ENCODE results near the gene LRCOL1.

LRCOL1 gene

DNA sequence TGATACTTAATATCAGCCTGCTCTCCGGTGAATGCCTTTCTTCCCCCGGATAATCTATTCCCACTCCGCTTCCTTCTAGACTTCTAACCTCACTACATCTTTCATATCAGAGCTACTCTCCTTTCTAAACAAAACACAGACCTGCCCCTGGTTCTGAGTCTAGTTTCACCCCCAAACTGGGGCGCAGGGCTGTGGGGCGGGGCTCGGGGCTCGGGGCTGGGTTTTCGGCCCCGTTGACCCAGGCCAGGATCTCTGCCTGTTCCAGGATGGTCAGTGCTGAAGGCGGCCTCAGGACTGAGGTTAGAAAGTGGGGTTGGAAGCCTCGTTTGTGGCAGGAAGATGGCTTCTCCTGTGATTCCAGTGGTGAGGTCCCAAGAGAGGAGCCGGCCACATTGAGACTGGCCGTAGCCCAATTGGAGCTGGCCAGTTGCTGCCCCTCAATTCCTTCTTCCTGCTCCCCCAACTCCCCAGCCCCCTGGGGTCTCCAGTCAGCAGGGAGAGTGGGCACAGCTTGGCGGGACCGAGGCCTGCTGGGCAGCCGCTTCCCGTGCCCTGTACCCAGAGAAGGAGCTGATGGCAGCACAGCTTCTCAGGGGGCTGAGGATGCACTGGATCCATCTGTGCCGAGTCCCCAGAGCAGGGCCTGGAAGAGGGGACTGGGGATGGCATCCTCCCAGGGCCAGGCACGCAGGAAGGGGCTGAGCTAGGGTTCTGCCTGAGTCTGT is 52.9 kb downstream of the LRCOL1 start:
- TF ChIP-seq YY1 (tag by site-specific recombination; IDR thresholded peaks at IDR 0.05) (no peak), ZIC2 (tag by site-specific recombination; IDR thresholded peaks at IDR 0.05) (no peak)
- ChIA-PET POLR2A (no interaction called here), CTCF (no interaction called here)
- H3K9me3 ChIP-seq (ENCODE audit: control insufficient read depth, insufficient read depth, low read depth, low read length) = no peaks in the 10 kb centered on the region
- no peak overlapping the region for H3K4me3 ChIP-seq (ENCODE audit: low read depth, low read length)
- H3K4me1 ChIP-seq (ENCODE audit: control insufficient read depth, insufficient read depth, low read length) = peaks cover 4% of the 10 kb centered on the region
- H3K36me3 ChIP-seq (ENCODE audit: control insufficient read depth in 2 of 2, insufficient read depth in 1 of 2, low read length in 2 of 2) = no peaks in the 10 kb centered on the region
- H3K27ac ChIP-seq (ENCODE audit: extremely low read depth, low read depth, low read length) = no peak overlapping the region

DNA sequence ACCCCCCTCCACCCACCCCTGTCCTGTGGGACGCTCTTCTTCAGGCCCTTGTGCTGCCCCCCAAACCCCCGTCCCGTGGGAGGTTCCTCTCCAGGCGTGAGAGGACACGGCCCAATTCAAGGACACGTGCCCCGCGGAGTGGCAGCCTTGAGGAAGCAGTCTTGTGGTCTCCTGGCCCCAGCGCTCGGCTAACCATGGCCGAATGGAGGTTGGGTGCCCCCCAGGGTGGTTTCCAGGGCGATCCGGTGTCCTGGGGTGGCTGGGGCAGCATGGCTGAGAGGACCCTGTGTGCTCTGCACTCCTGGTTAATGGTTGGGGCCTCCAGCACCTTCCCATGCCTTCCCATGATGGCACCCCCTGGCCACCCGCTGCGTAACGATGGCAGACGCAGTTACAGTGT is 53.6 kb downstream of the LRCOL1 start:
- H3K4me1 ChIP-seq (ENCODE audit: control insufficient read depth, insufficient read depth, low read length) = peaks cover 4% of the 10 kb centered on the region
- H3K27ac ChIP-seq (ENCODE audit: extremely low read depth, low read depth, low read length) = no peak overlapping the region
- no peak overlapping the region for H3K4me3 ChIP-seq (ENCODE audit: low read depth, low read length)
- H3K36me3 ChIP-seq (ENCODE audit: control insufficient read depth in 2 of 2, insufficient read depth in 1 of 2, low read length in 2 of 2) = no peaks in the 10 kb centered on the region
- TF ChIP-seq FEZF1 (tag by site-specific recombination; IDR thresholded peaks at IDR 0.05) = no peak
- TF ChIP-seq ZNF366 (tag by site-specific recombination; conservative IDR thresholded peaks at IDR 0.05) = no peak
- TF ChIP-seq ZNF596 (tag by site-specific recombination; IDR thresholded peaks at IDR 0.05) = no peak
- no peak for TF ChIP-seq ZNF174 (tag by site-specific recombination; IDR thresholded peaks at IDR 0.05)
- no peak for TF ChIP-seq ZNF843 (tag by site-specific recombination; IDR thresholded peaks at IDR 0.05)
- TF ChIP-seq, protein P1, sequence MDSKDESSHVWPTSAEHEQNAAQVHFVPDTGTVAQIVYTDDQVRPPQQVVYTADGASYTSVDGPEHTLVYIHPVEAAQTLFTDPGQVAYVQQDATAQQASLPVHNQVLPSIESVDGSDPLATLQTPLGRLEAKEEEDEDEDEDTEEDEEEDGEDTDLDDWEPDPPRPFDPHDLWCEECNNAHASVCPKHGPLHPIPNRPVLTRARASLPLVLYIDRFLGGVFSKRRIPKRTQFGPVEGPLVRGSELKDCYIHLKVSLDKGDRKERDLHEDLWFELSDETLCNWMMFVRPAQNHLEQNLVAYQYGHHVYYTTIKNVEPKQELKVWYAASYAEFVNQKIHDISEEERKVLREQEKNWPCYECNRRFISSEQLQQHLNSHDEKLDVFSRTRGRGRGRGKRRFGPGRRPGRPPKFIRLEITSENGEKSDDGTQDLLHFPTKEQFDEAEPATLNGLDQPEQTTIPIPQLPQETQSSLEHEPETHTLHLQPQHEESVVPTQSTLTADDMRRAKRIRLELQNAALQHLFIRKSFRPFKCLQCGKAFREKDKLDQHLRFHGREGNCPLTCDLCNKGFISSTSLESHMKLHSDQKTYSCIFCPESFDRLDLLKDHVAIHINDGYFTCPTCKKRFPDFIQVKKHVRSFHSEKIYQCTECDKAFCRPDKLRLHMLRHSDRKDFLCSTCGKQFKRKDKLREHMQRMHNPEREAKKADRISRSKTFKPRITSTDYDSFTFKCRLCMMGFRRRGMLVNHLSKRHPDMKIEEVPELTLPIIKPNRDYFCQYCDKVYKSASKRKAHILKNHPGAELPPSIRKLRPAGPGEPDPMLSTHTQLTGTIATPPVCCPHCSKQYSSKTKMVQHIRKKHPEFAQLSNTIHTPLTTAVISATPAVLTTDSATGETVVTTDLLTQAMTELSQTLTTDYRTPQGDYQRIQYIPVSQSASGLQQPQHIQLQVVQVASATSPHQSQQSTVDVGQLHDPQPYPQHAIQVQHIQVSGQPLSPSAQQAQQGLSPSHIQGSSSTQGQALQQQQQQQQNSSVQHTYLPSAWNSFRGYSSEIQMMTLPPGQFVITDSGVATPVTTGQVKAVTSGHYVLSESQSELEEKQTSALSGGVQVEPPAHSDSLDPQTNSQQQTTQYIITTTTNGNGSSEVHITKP (tag by site-specific recombination; IDR thresholded peaks at IDR 0.05) = no peak
- TF ChIP-seq, protein P2, sequence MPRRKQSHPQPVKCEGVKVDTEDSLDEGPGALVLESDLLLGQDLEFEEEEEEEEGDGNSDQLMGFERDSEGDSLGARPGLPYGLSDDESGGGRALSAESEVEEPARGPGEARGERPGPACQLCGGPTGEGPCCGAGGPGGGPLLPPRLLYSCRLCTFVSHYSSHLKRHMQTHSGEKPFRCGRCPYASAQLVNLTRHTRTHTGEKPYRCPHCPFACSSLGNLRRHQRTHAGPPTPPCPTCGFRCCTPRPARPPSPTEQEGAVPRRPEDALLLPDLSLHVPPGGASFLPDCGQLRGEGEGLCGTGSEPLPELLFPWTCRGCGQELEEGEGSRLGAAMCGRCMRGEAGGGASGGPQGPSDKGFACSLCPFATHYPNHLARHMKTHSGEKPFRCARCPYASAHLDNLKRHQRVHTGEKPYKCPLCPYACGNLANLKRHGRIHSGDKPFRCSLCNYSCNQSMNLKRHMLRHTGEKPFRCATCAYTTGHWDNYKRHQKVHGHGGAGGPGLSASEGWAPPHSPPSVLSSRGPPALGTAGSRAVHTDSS (tag by site-specific recombination; IDR thresholded peaks at IDR 0.05) = no peak
- no peak for TF ChIP-seq ZNF768 (tag by site-specific recombination; IDR thresholded peaks at IDR 0.05)
- TF ChIP-seq, protein P3, sequence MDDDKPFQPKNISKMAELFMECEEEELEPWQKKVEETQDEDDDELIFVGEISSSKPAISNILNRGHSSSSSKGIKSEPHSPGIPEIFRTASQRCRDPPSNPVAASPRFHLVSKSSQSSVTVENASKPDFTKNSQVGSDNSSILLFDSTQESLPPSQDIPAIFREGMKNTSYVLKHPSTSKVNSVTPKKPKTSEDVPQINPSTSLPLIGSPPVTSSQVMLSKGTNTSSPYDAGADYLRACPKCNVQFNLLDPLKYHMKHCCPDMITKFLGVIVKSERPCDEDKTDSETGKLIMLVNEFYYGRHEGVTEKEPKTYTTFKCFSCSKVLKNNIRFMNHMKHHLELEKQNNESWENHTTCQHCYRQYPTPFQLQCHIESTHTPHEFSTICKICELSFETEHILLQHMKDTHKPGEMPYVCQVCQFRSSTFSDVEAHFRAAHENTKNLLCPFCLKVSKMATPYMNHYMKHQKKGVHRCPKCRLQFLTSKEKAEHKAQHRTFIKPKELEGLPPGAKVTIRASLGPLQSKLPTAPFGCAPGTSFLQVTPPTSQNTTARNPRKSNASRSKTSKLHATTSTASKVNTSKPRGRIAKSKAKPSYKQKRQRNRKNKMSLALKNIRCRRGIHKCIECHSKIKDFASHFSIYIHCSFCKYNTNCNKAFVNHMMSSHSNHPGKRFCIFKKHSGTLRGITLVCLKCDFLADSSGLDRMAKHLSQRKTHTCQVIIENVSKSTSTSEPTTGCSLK (tag by site-specific recombination; IDR thresholded peaks at IDR 0.05) = no peak
- no peak for TF ChIP-seq GLIS1 (tag by site-specific recombination; IDR thresholded peaks at IDR 0.05)
- no peak for TF ChIP-seq ZNF677 (tag by site-specific recombination; IDR thresholded peaks at IDR 0.05)
- no peak for TF ChIP-seq ZNF157 (tag by site-specific recombination; IDR thresholded peaks at IDR 0.05)
- no peak for TF ChIP-seq ZBTB21 (tag by site-specific recombination; IDR thresholded peaks at IDR 0.05)
- TF ChIP-seq ZBTB8A (tag by site-specific recombination; IDR thresholded peaks at IDR 0.05) = no peak
- TF ChIP-seq ZFP3 (tag by site-specific recombination; IDR thresholded peaks at IDR 0.05; ENCODE audit: low read depth) = no peak
- TF ChIP-seq, protein P4, sequence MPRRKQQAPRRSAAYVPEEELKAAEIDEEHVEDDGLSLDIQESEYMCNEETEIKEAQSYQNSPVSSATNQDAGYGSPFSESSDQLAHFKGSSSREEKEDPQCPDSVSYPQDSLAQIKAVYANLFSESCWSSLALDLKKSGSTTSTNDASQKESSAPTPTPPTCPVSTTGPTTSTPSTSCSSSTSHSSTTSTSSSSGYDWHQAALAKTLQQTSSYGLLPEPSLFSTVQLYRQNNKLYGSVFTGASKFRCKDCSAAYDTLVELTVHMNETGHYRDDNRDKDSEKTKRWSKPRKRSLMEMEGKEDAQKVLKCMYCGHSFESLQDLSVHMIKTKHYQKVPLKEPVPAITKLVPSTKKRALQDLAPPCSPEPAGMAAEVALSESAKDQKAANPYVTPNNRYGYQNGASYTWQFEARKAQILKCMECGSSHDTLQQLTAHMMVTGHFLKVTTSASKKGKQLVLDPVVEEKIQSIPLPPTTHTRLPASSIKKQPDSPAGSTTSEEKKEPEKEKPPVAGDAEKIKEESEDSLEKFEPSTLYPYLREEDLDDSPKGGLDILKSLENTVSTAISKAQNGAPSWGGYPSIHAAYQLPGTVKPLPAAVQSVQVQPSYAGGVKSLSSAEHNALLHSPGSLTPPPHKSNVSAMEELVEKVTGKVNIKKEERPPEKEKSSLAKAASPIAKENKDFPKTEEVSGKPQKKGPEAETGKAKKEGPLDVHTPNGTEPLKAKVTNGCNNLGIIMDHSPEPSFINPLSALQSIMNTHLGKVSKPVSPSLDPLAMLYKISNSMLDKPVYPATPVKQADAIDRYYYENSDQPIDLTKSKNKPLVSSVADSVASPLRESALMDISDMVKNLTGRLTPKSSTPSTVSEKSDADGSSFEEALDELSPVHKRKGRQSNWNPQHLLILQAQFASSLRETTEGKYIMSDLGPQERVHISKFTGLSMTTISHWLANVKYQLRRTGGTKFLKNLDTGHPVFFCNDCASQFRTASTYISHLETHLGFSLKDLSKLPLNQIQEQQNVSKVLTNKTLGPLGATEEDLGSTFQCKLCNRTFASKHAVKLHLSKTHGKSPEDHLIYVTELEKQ (tag by site-specific recombination; IDR thresholded peaks at IDR 0.05; ENCODE audit: borderline replicate concordance) = no peak
- TF ChIP-seq, protein P5, sequence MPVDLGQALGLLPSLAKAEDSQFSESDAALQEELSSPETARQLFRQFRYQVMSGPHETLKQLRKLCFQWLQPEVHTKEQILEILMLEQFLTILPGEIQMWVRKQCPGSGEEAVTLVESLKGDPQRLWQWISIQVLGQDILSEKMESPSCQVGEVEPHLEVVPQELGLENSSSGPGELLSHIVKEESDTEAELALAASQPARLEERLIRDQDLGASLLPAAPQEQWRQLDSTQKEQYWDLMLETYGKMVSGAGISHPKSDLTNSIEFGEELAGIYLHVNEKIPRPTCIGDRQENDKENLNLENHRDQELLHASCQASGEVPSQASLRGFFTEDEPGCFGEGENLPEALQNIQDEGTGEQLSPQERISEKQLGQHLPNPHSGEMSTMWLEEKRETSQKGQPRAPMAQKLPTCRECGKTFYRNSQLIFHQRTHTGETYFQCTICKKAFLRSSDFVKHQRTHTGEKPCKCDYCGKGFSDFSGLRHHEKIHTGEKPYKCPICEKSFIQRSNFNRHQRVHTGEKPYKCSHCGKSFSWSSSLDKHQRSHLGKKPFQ (tag by site-specific recombination; IDR thresholded peaks at IDR 0.05) = no peak
- no peak for TF ChIP-seq ZNF274 (IDR thresholded peaks at IDR 0.05; ENCODE audit: low read length)
- no peak for TF ChIP-seq ZNF274 (tag by site-specific recombination; IDR thresholded peaks at IDR 0.05; ENCODE audit: borderline replicate concordance)
- no peak for TF ChIP-seq ZNF555 (tag by site-specific recombination; conservative IDR thresholded peaks at IDR 0.05)
- CTCF ChIA-PET = no interaction called here
- H3K9me3 ChIP-seq (ENCODE audit: control insufficient read depth, insufficient read depth, low read depth, low read length) = no peaks in the 10 kb centered on the region
- POLR2A ChIA-PET = no interaction called here
